ENCODE data around the gene CDHR2.
A peak's percentile ranks its signal among the peaks of the same experiment; 100 is the strongest.
"Not testable (repeated sequence)": the region's sequence is repeated elsewhere in the genome, so short reads cannot be mapped to it uniquely, and the experiment has no call there.

CDHR2 gene

GRCh38 chr5:176596689-176597416, 47.7 kb downstream of the CDHR2 start:
- DNase-seq (ENCODE audit: low spot score), result peak; percentile 57

- DNase-seq (ENCODE audit: low spot score), result no peak
These were observed 48.6 kb downstream of the CDHR2 start for GRCh38 chr5:176597417-176598389.

DNA sequence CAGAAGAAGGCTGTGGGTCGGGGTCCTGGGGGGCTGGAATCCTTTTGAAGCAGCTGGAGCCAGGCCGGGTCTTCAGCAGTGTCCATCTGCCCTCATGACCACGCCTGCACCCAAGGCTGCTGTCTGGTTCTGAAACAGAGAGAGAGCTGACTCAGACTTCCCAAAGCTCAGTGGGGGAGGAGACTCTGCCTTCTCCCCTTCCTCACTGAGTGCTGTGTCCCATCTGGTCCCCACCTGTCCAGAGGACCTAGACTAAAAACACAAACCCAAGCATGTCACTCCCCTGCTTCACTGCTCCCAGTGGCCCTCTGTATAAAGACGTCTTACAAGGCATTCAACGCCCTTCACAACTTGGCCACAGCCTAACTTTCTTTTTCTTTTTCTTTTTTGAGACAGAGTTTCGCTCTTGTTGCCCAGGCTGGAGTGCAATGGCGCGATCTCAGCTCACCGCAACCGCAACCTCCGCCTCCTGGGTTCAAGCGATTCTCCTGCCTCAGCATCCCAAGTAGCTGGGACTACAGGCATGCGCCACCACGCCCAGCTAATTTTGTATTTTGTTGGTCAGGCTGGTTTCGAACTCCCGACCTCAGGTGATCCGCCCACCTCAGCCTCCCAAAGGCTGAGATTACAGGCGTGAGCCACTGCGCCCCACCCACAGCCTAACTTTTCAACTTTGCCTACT, 50.7 kb downstream of the CDHR2 start:
- not testable (repeated sequence) for DNase-seq (ENCODE audit: low spot score)

DNA sequence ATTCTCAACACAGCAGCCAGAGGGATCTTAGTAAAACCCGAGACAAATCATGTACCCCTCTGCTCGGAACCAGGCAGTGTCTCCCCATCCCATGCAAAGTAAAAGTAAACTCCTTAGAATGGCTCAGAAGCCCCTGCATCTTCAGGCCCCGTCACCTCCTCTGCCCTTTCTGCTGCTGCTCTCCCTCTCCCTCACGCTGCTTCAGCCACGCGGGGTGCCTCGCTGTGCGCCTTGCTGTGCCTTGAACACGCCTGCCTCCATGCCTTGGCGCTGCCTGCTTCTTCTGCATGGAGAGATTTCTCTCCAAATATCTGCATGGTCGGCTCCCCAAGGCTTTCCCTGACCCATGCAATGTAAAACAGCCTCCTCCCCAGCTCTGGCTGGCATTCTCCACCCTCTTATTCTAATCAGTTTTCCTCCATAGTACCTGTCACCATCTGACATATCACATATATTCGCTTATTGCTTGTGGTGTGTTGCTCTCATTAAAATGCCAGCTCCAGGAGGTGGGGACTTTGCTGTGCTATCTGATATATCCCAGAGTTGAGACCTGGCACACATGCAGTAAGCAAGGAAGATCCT, 52.9 kb downstream of the CDHR2 start:
- no peak for DNase-seq (ENCODE audit: low spot score)

DNA sequence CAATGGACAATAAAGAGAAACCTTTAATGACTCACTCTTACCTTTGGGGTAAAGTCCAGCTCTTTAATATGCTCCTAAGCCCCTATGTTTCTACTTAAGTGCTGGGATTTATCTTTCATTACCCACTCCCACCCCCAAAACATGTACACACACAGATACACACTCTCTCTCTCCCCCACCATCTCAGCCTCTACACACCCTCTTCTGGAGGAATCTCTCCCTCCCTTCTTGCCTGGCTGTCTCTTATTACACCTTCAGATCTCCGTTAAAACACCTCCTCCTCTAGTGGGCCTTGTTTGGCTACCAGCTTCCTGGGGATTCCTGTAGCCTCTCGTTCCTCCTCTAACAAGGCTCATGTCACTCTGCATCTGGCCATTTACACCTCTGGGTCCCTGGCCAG, 53.9 kb downstream of the CDHR2 start:
- no peak for DNase-seq (ENCODE audit: low spot score)

GRCh38 chr5:176606032-176606431, 56.9 kb downstream of the CDHR2 start:
- no peak for DNase-seq (ENCODE audit: low spot score)

DNA sequence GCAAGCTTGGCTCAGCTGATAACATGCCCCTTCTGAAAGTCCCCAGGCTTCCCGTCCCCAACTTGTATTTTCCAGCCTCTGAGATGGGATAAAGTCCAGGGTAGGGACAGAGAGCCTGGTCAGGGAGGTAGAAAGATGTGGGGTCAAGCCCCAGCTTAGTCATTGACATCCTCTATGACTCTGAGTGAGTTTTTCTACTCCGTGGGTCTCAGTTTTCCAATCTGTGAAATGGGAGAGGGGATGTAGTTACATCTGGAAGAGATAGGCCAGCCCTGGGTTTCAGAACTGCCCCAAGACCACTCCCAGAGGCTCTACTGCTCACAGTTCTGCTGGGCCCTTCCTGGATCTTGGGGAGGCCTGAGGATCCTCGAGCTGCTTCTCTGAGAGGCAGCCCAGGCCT, 57.7 kb downstream of the CDHR2 start:
- no peak for DNase-seq (ENCODE audit: low spot score)

GRCh38 chr5:176608142-176608705, 59.1 kb downstream of the CDHR2 start:
- DNase-seq (ENCODE audit: low spot score), result no peak

DNA sequence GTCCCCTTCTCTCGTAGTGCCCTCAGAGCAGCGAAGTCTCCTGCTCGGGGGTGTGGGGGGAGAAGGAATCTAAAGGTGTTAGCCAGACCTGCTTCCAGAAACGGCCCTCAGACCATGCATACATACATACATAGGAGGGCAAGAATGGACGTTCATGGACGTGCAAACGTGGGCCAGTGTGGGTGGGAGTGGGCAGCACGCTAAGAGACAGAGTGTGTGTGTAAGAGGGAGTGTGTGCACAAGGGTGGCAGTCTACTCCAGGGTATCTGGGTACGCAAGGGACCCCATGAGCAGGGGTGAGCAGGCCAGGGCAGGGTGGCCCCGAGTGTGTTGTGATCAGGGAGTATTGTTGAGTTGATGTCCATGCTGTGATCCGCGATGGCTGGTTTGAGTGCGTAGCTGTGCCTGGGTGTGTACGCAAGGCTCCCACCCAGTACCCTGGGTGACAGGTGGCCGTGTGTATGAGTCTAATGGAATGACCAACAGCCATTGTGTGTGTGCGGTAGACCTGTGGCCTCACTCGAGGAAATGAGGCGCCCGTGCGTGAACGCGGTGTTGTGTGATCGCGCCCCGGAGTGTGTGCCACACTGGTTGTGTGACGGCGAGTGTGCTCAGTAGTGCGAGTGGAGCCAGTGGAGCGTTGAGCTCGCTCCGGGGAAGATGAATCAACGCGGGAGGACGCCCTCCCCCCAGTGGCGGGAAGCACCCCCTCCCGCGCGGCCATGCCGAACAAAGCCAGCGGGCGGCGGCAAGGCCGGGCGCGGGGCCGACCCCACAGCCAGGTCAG, 60.0 kb downstream of the CDHR2 start:
- no peak for DNase-seq (ENCODE audit: low spot score)

DNA sequence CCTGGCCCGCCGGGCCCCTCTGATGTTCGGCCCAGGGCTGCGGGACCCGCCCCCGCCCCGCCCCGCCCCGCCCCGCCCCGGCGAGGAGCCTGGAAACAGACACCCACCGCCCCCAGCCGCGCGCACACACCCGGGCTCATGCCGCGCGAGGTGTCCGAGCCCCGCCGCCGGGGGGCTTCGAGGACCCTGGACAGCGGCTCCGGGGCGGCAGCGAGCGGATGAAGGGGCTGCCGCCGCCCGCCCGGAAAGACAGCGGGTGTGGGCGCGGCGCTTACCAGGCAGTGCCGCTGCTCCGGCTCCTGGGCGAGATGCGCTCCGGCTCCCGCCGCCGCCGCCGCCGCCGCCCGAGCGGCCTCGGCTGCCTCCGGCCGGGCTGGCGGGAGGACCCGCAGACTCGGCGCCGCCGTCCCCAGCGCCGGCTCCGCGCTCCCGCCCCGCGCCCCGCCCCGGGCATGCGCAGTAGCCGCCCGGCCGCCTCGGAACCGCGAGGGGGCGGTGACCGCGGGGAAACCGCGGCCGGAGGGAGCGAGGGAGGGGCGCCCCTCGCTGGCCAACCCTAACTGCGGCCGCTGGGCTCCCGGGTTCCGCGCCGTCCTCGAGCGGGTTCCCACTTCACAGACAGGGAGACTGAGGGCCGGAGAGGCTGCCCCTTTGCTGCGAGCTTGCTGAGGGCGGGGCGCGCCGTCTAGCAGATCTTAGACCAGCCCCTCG, 60.7 kb downstream of the CDHR2 start, which contains the start of gene GPRIN1:
GPRIN1 (minus strand) TSS at position 433 of the 711 bp plus-strand sequence. CDS start 10,322 bp downstream, outside the sequence.
- peak; percentile 56 for DNase-seq (ENCODE audit: low spot score)

GRCh38 chr5:176610435-176610773, 61.3 kb downstream of the CDHR2 start:
- no peak for DNase-seq (ENCODE audit: low spot score)

- peak; percentile 49 for DNase-seq (ENCODE audit: low spot score)
These were observed 62.3 kb downstream of the CDHR2 start for GRCh38 chr5:176611435-176611834.

DNA sequence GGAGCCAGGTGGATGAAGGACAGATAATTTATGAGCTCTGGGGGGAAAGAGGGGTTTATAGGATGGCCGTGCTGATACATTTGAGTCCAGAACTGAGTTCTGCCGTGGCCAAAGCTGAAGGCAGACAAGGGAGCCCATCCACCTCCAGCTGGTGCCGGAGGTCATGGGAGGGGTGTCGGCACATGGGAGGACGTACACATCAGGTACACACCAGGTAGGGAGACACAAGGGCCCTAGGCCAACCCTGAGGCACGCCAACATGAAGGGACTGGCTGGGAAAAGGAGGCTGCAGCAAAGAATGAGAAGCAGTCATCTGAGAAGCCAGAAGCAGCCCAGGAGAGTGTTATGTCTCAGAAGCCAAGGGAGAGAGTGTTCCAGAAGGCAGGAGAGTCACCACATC, 62.9 kb downstream of the CDHR2 start:
- DNase-seq (ENCODE audit: low spot score), result no peak

DNA sequence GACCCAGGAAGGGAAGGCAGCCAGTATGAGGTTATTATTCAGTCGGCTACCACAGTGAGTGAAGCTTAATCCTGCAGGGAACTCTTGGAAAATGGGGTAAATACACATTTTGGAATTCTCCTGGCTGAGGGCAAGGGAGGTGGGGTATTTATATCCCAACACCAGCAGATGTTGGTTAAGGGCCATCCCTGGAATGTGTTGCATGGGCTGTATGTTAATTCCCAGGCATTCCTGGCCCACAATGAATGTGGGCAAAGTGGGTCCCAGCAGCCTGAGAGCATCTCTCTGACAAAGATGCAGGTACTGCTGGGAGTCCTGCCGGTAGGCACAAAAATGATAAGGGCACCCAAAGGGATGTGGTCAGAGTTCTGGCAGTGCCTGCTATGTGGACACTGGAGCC, 63.7 kb downstream of the CDHR2 start:
- DNase-seq (ENCODE audit: low spot score), result no peak

DNA sequence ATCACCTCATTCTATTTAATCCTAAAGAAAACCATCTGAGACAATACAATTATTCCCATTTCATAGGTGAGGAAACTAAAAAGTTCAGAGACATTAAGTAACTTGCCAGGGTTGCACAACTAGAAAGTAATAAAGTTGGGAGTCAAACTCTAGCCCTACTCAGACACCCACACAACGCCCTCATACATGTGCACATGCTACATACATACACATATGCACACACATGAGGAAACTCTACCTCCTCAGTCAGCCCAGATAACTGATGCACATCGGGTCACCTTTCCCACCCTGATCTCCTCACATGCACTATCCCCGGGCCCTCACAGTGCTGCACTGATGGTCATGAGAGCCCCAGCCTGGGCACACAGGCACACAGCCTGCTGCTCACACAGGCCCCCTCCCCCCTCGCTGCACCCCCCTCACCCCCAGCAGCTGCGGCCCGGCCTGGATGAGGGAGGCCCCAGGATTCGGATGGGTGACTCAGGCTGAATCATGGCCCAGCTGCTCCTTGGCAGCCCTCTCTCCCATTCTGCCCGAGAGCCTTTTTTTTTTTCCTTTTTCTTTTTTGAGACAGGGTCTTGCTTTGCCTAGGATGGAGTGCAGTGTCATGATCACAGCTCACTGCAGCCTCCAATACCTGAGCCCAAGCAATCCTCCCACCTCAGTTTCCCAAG, 65.8 kb downstream of the CDHR2 start:
- no peak for DNase-seq (ENCODE audit: low spot score)

DNA sequence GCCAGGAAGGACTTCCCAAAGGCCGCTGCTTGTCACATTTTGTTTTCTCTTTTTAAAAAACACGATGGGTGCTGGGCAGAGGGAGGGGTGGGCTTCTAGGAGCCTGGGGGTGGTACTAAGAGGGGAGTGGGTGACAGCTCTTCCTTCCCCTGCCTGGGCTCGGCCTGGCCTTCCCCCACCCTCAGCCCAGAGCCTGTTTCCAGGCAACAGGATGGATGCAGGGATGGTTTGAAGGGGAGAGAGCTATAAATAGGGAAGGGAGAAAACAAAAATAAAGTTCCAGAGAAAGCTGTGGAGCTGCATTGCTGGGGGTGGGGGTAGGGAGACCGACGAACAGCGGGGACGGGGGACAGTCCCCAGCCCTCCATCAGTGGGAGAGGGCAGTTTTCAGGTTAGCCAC, 67.4 kb downstream of the CDHR2 start:
- no peak for DNase-seq (ENCODE audit: low spot score)

DNA sequence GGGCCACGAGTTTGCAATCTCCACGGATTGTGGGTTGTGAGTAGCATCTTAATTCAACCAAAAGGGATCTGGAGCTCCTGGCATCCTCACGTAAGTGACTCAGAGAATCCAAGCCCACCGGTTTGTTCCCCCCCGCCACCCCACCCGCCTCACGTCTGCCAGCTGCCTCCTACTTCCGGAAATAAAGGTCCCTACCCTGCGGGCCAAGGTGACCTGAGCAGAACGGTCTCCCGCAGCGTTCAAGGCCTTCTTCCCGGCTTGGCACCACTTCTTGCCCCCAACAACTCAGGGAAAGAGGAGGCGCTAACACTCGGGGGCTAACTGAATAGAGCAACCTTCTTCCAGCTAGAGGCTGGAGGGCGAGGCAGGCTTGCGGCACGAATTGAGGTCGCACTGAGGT, 69.6 kb downstream of the CDHR2 start:
- no peak for DNase-seq (ENCODE audit: low spot score)

- peak; percentile 68 for DNase-seq (ENCODE audit: low spot score)
These were observed 70.0 kb downstream of the CDHR2 start for GRCh38 chr5:176619203-176619568.

DNA sequence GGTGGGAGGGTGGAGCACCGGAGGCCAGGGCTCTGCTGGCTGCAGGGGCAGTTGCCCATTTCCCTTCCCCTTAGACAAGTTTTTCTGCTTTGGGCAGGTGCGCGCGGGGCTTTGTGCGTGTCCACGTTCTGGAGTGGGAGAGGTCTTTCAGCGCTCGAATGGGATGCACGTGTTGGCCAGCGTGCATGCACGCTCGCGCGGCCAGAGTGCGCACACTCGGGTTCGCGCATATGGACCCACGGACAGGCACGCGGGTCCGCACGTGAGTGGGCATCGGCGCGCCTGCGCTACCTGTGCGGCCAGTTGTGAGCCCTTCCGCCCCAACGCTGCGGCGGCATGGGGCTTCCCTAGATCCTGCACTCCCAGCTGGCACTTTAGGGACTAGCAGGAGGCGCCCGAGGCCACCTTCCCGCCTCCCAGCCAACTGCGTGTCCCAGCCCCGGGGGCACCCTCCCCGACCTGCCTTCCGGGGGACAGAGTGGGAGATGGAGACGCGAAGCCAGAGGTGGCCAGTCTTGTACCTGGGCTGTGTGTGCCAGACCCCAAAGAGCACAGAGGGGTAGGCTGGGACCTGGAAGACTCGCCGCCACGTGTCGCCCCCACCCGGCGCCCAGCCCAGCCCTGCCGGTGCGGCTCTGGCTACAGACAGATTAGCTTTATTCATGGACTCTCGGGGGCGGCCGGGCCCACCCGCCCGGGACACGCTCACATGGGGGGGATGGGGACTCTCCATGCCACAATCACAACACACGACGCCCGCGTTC, 70.6 kb downstream of the CDHR2 start:
- DNase-seq (ENCODE audit: low spot score), result no peak
